Suppressor macrophage treated with lipopolysaccharide for 4 hours (primary cell): Measurements from ENCODE around the gene CNN2.

Experiments
- DNase-seq: peaks from one replicate; pipeline ENCODE4 v3.0.0-alpha.2; 2020

The CNN2 gene

GRCh38 chr19:1084024-1084868 is 57.8 kb downstream of the CNN2 start:
- no peak for DNase-seq

GRCh38 chr19:1085053-1085658 is 58.7 kb downstream of the CNN2 start:
- DNase-seq = no peak

GRCh38 chr19:1085676-1086442 is 59.5 kb downstream of the CNN2 start:
- no peak for DNase-seq

- DNase-seq = no peak
Measured at GRCh38 chr19:1086613-1087012, 60.2 kb downstream of the CNN2 start.

- peak; percentile 95 for DNase-seq
Measured at GRCh38 chr19:1087813-1088415, 61.5 kb downstream of the CNN2 start.

- peak; percentile 71 for DNase-seq
Measured at GRCh38 chr19:1088416-1089010, 62.1 kb downstream of the CNN2 start.
